ENCODE results near the gene EXOC6.
A peak's percentile ranks its signal among the peaks of the same experiment; 100 is the strongest.

EXOC6 gene

DNA sequence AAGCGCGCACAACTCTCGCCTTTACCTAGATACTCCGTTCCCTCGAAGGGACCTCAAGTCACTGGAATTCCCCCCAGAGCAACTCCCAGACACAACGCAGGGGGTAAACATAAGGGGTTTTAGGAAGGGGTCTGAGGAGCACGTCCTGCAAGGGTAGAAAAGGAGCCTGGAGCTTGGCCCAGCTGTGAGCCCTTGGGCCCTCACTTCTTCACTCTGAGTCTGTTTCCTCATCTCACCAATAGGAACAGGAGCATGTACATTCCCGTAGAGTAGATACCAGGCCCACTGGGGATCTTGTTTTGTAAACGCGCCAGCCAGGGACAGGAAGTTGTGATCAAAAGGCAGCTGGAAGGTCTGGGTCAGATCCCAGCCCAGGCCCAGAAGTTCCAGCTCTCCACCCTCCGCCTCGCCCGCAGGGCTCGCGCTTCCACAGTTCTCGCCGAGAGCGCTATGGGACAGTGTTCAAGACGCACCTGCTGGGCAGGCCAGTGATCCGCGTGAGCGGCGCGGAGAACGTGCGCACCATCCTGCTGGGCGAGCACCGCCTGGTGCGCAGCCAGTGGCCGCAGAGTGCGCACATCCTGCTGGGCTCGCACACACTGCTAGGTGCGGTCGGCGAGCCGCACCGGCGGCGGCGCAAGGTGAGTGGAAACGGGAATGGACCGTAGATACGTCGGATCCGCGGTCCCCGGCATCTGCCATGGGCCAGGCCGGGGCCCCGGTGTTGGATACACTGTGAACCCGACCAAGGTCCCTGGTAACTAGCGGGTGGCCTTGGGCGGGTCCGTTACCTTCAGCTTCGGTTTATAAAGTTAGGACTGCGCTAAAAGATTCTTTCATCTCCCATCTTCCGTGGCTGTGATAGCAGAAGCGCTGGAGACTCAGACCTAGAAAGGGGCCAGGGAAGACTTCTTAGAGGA lies 213.5 kb downstream of the EXOC6 start:
- Mint-ChIP-seq H3K4me1 (peaks cover 12% of the 10 kb centered on the region), H3K4me3 (peak overlapping the region; percentile 54), H3K36me3 (ENCODE audit: insufficient read depth) (peaks cover 8% of the 10 kb centered on the region), H3K27me3 (peaks cover 20% of the 10 kb centered on the region), H3K27ac (ENCODE audit: low read depth) (no peak overlapping the region), H3K9me3 (no peaks in the 10 kb centered on the region)
- ATAC-seq (replicated peaks; ENCODE audit: extremely low read depth, poor library complexity, severe bottlenecking) (peak; percentile 26), DNase-seq (ENCODE audit: low spot score in 2 of 2) (no peak)

GRCh38 chr10:93062514-93063143 lies 214.3 kb downstream of the EXOC6 start:
- H3K9me3 Mint-ChIP-seq: no peaks in the 10 kb centered on the region
- H3K4me3 Mint-ChIP-seq: peak overlapping the region; percentile 54
- no peak for DNase-seq (ENCODE audit: low spot score in 2 of 2)
- no peak overlapping the region for H3K27ac Mint-ChIP-seq (ENCODE audit: low read depth)
- H3K36me3 Mint-ChIP-seq (ENCODE audit: insufficient read depth): peaks cover 8% of the 10 kb centered on the region
- H3K27me3 Mint-ChIP-seq: peaks cover 28% of the 10 kb centered on the region
- H3K4me1 Mint-ChIP-seq: peaks cover 12% of the 10 kb centered on the region
- ATAC-seq (replicated peaks; ENCODE audit: extremely low read depth, poor library complexity, severe bottlenecking): peak; percentile 53

- H3K4me3 Mint-ChIP-seq: no peak overlapping the region
- no peak for DNase-seq (ENCODE audit: low spot score in 2 of 2)
- peaks cover 12% of the 10 kb centered on the region for H3K4me1 Mint-ChIP-seq
- H3K36me3 Mint-ChIP-seq (ENCODE audit: insufficient read depth): peaks cover 4% of the 10 kb centered on the region
- H3K27ac Mint-ChIP-seq (ENCODE audit: low read depth): no peak overlapping the region
- no peak for ATAC-seq (replicated peaks; ENCODE audit: extremely low read depth, poor library complexity, severe bottlenecking)
- peaks cover 35% of the 10 kb centered on the region for H3K27me3 Mint-ChIP-seq
- H3K9me3 Mint-ChIP-seq: no peaks in the 10 kb centered on the region
Observed at GRCh38 chr10:93063144-93063976, 215.0 kb downstream of the EXOC6 start.

- peaks cover 18% of the 10 kb centered on the region for H3K4me1 Mint-ChIP-seq
- no peaks in the 10 kb centered on the region for H3K9me3 Mint-ChIP-seq
- DNase-seq (ENCODE audit: low spot score in 2 of 2) (no peak), ATAC-seq (replicated peaks; ENCODE audit: extremely low read depth, poor library complexity, severe bottlenecking) (no peak)
- peaks cover 4% of the 10 kb centered on the region for H3K36me3 Mint-ChIP-seq (ENCODE audit: insufficient read depth)
- peaks cover 43% of the 10 kb centered on the region for H3K27me3 Mint-ChIP-seq
- H3K27ac Mint-ChIP-seq (ENCODE audit: low read depth): no peak overlapping the region
- no peak overlapping the region for H3K4me3 Mint-ChIP-seq
Observed at GRCh38 chr10:93063977-93064660, 215.8 kb downstream of the EXOC6 start.

- Mint-ChIP-seq H3K36me3 (ENCODE audit: insufficient read depth) (peaks cover 4% of the 10 kb centered on the region), H3K4me1 (peaks cover 18% of the 10 kb centered on the region), H3K27me3 (peaks cover 52% of the 10 kb centered on the region), H3K4me3 (no peak overlapping the region), H3K9me3 (no peaks in the 10 kb centered on the region), H3K27ac (ENCODE audit: low read depth) (no peak overlapping the region)
- no peak for DNase-seq (ENCODE audit: low spot score in 2 of 2)
- ATAC-seq (replicated peaks; ENCODE audit: extremely low read depth, poor library complexity, severe bottlenecking): no peak
Observed at GRCh38 chr10:93064874-93065660, 216.7 kb downstream of the EXOC6 start.

GRCh38 chr10:93065675-93066543 lies 217.6 kb downstream of the EXOC6 start:
- ATAC-seq (replicated peaks; ENCODE audit: extremely low read depth, poor library complexity, severe bottlenecking) (no peak), DNase-seq (ENCODE audit: low spot score in 2 of 2) (no peak)
- peaks cover 61% of the 10 kb centered on the region for H3K27me3 Mint-ChIP-seq
- no peak overlapping the region for H3K4me3 Mint-ChIP-seq
- no peak overlapping the region for H3K27ac Mint-ChIP-seq (ENCODE audit: low read depth)
- no peaks in the 10 kb centered on the region for H3K9me3 Mint-ChIP-seq
- H3K36me3 Mint-ChIP-seq (ENCODE audit: insufficient read depth): peaks cover 6% of the 10 kb centered on the region
- peaks cover 18% of the 10 kb centered on the region for H3K4me1 Mint-ChIP-seq

DNA sequence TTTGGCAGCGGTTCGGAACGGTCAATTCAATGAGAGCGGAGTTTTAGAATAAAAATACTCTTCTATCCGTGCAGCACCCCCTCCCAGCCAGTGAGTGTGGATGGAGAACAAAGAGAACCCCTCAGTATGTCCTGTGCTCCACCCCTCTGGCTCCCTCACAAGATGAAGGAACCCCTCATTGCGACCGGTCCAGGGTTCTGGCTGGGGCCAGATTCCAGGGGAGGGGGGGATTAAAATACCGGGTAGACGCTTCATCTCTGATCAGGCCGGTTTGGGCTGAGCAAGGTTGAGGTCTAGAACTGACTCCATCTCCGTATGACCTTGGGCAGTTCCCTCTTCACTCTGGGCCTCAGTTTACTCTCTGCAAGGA lies 218.2 kb downstream of the EXOC6 start:
- peaks cover 4% of the 10 kb centered on the region for H3K36me3 Mint-ChIP-seq (ENCODE audit: insufficient read depth)
- DNase-seq (ENCODE audit: low spot score in 2 of 2) (no peak), ATAC-seq (replicated peaks; ENCODE audit: extremely low read depth, poor library complexity, severe bottlenecking) (no peak)
- peaks cover 16% of the 10 kb centered on the region for H3K4me1 Mint-ChIP-seq
- H3K9me3 Mint-ChIP-seq: no peaks in the 10 kb centered on the region
- no peak overlapping the region for H3K27ac Mint-ChIP-seq (ENCODE audit: low read depth)
- H3K27me3 Mint-ChIP-seq: peaks cover 67% of the 10 kb centered on the region
- H3K4me3 Mint-ChIP-seq: no peak overlapping the region

GRCh38 chr10:93067443-93068365 lies 219.4 kb downstream of the EXOC6 start:
- no peak for ATAC-seq (replicated peaks; ENCODE audit: extremely low read depth, poor library complexity, severe bottlenecking)
- no peak overlapping the region for H3K27ac Mint-ChIP-seq (ENCODE audit: low read depth)
- H3K27me3 Mint-ChIP-seq: peaks cover 79% of the 10 kb centered on the region
- no peak for DNase-seq (ENCODE audit: low spot score in 2 of 2)
- peaks cover 6% of the 10 kb centered on the region for H3K4me1 Mint-ChIP-seq
- no peak overlapping the region for H3K4me3 Mint-ChIP-seq
- H3K36me3 Mint-ChIP-seq (ENCODE audit: insufficient read depth): peaks cover 4% of the 10 kb centered on the region
- H3K9me3 Mint-ChIP-seq: no peaks in the 10 kb centered on the region

DNA sequence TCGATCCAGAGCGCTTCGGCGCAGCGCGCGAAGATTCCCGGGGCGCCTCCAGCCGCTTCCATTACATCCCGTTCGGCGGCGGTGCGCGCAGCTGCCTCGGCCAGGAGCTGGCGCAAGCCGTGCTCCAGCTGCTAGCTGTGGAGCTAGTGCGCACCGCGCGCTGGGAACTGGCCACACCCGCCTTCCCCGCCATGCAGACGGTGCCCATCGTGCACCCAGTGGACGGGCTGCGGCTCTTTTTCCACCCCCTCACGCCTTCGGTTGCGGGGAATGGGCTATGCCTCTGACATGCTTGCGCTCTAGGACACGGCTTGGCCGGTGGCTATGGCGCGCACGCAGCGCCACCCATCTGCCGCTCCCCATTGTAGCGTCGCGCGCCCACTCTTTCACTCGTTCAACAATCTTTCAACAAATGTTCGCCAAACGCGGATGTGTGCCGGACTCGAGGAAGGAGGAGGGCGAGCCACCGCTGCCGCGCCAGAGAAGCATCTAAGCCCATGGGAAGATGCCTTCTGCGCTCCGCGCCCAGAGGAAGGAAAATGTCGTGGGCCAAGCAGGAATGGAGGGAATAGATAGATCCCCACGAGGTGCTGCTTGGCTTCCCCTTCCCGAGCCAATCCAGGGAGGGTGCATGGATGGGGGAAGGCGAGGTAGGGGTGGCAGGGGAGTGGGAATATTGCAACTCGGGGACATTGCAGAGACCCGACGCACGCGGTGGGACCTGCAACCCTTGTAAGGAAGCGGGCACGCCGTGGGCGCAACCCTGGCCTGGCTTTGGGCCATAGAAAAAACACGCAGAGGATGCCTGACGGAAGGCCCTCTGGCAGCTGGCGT lies 220.3 kb downstream of the EXOC6 start:
- no peak overlapping the region for H3K27ac Mint-ChIP-seq (ENCODE audit: low read depth)
- H3K4me3 Mint-ChIP-seq: no peak overlapping the region
- H3K27me3 Mint-ChIP-seq: peaks cover 85% of the 10 kb centered on the region
- peaks cover 6% of the 10 kb centered on the region for H3K4me1 Mint-ChIP-seq
- ATAC-seq (replicated peaks; ENCODE audit: extremely low read depth, poor library complexity, severe bottlenecking) (no peak), DNase-seq (ENCODE audit: low spot score in 2 of 2) (no peak)
- peaks cover 4% of the 10 kb centered on the region for H3K36me3 Mint-ChIP-seq (ENCODE audit: insufficient read depth)
- no peaks in the 10 kb centered on the region for H3K9me3 Mint-ChIP-seq

DNA sequence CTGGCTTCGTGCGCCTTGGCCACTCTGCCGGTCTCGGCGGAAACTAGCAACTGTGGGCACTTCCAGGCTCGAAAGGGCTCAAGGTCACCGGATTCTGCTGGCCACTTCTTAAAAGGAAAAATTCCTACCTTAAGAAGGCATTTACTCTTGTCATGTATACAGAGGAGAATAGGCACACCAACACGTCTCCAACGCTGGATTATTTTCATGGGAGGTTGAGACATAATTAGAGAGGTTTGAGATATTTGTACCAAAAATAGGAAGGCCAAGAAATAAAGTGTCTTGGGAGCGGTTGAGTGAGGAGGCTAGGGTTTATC lies 220.9 kb downstream of the EXOC6 start:
- Mint-ChIP-seq H3K36me3 (ENCODE audit: insufficient read depth) (peaks cover 4% of the 10 kb centered on the region), H3K27ac (ENCODE audit: low read depth) (no peak overlapping the region), H3K4me3 (no peak overlapping the region), H3K4me1 (peaks cover 8% of the 10 kb centered on the region), H3K27me3 (peaks cover 88% of the 10 kb centered on the region), H3K9me3 (no peaks in the 10 kb centered on the region)
- ATAC-seq (replicated peaks; ENCODE audit: extremely low read depth, poor library complexity, severe bottlenecking) (no peak), DNase-seq (ENCODE audit: low spot score in 2 of 2) (no peak)

Data from central memory CD8-positive, alpha-beta T cell (primary cell).